H9 (cell line): ENCODE measurements around the gene NDUFB2. TPM values are rescaled to one million over a fixed set of nuclear protein-coding genes. Genes with fewer than 3 reads are reported as not detected.

Experiments
- DNase-seq: peaks from one replicate; pipeline ENCODE4 v3.0.0-alpha.2; 2017
- H2AFZ ChIP-seq: one replicate; pipeline ENCODE4 v1.6.1; 2013; ENCODE audit warnings: mild to moderate bottlenecking, low read length, control low read depth, moderate library complexity
- H2AK5ac ChIP-seq: 2 replicates; pipeline ENCODE4 v1.6.1; 2013; ENCODE audit warnings: low read length, control low read depth, mixed read lengths; ENCODE audit not compliant: insufficient read length
- H2BK120ac ChIP-seq: one replicate; pipeline ENCODE4 v1.6.1; 2013; ENCODE audit warnings: low read depth, mild to moderate bottlenecking, low read length, control low read depth, inconsistent platforms; ENCODE audit not compliant: poor library complexity, severe bottlenecking
- H2BK12ac ChIP-seq: 2 replicates; pipeline ENCODE4 v1.6.1; 2013; ENCODE audit warnings: low read length, control low read depth, mixed read lengths, low read depth; ENCODE audit not compliant: insufficient read length
- H2BK15ac ChIP-seq: 2 replicates; pipeline ENCODE4 v1.6.1; 2013; ENCODE audit warnings: low read depth, low read length, control low read depth
- H2BK20ac ChIP-seq: one replicate; pipeline ENCODE4 v1.6.1; 2013; ENCODE audit warnings: low read depth, mild to moderate bottlenecking, low read length, control low read depth, inconsistent platforms; ENCODE audit not compliant: poor library complexity, severe bottlenecking
- H2BK5ac ChIP-seq: 2 replicates; pipeline ENCODE4 v1.6.1; 2013; ENCODE audit warnings: low read length, control low read depth, mixed read lengths; ENCODE audit not compliant: insufficient read length
- H3K14ac ChIP-seq: 2 replicates; pipeline ENCODE4 v1.6.1; 2013; ENCODE audit warnings: low read length, control low read depth; ENCODE audit not compliant: insufficient read depth
- H3K18ac ChIP-seq: 2 replicates; pipeline ENCODE4 v1.6.1; 2013; ENCODE audit warnings: low read depth, mild to moderate bottlenecking, mixed read lengths, low read length, control low read depth; ENCODE audit not compliant: insufficient read length
- H3K23ac ChIP-seq: 2 replicates; pipeline ENCODE4 v1.6.1; 2013; ENCODE audit warnings: low read length, control low read depth, mixed read lengths, low read depth; ENCODE audit not compliant: insufficient read length
- H3K23me2 ChIP-seq: 2 replicates; pipeline ENCODE4 v1.6.1; 2013; ENCODE audit warnings: low read depth, mild to moderate bottlenecking, mixed read lengths, low read length, control low read depth; ENCODE audit not compliant: insufficient read length, poor library complexity, severe bottlenecking
- H3K27ac ChIP-seq: 2 replicates; pipeline ENCODE4 v1.5.1; 2013; ENCODE audit warnings: low read length, control low read depth, mixed read lengths, low read depth; ENCODE audit not compliant: insufficient read length
- H3K27me3 ChIP-seq: 2 replicates; pipeline ENCODE4 v1.6.1; 2013; ENCODE audit warnings: low read length, control low read depth, inconsistent platforms; ENCODE audit not compliant: insufficient read depth
- H3K4ac ChIP-seq: 2 replicates; pipeline ENCODE4 v1.6.1; 2013; ENCODE audit warnings: low read depth, mild to moderate bottlenecking, control low read depth, inconsistent platforms, low read length, moderate library complexity
- H3K4me1 ChIP-seq: 2 replicates; pipeline ENCODE4 v1.6.1; 2013; ENCODE audit warnings: low read length, control low read depth, inconsistent platforms; ENCODE audit not compliant: insufficient read depth
- H3K4me2 ChIP-seq: 2 replicates; pipeline ENCODE4 v1.6.1; 2013; ENCODE audit warnings: low read length, control low read depth, mixed read lengths; ENCODE audit not compliant: insufficient read length, insufficient read depth
- H3K56ac ChIP-seq: 2 replicates; pipeline ENCODE4 v1.6.1; 2013; ENCODE audit warnings: low read depth, mild to moderate bottlenecking, mixed read lengths, low read length, control low read depth; ENCODE audit not compliant: insufficient read length
- H3K79me1 ChIP-seq: 2 replicates; pipeline ENCODE4 v1.6.1; 2013; ENCODE audit warnings: low read depth, mild to moderate bottlenecking, moderate library complexity, low read length, control low read depth, inconsistent platforms; ENCODE audit not compliant: insufficient read depth, poor library complexity, severe bottlenecking
- H3K79me2 ChIP-seq: 2 replicates; pipeline ENCODE4 v1.6.1; 2013; ENCODE audit warnings: low read length, control low read depth, inconsistent platforms; ENCODE audit not compliant: insufficient read depth
- H3K9ac ChIP-seq: 2 replicates; pipeline ENCODE4 v1.6.1; 2013; ENCODE audit warnings: low read length, control low read depth, mixed read lengths; ENCODE audit not compliant: insufficient read length; ENCODE audit errors: extremely low read depth
- H3K9me3 ChIP-seq: one replicate; pipeline ENCODE4 v1.6.1; 2013; ENCODE audit warnings: low read depth, low read length, inconsistent platforms; ENCODE audit not compliant: control insufficient read depth
- H3T11ph ChIP-seq: one replicate; pipeline ENCODE4 v1.6.1; 2013; ENCODE audit warnings: mild to moderate bottlenecking, low read length, control low read depth, inconsistent platforms
- H4K20me1 ChIP-seq: one replicate; pipeline ENCODE4 v1.6.1; 2013; ENCODE audit not compliant: control insufficient read depth, insufficient read length, insufficient read depth
- H4K5ac ChIP-seq: 2 replicates; pipeline ENCODE4 v1.6.1; 2013; ENCODE audit warnings: low read depth, mild to moderate bottlenecking, mixed read lengths, low read length, control low read depth; ENCODE audit not compliant: insufficient read length
- H4K8ac ChIP-seq: replicated peaks from 2 replicates; pipeline ENCODE4 v1.6.1; 2013; ENCODE audit warnings: low read length, control low read depth, mixed read lengths, low read depth; ENCODE audit not compliant: insufficient read length
- H4K91ac ChIP-seq: 2 replicates; pipeline ENCODE4 v1.6.1; 2013; ENCODE audit warnings: low read depth, mild to moderate bottlenecking, moderate library complexity, mixed read lengths, low read length, control low read depth; ENCODE audit not compliant: insufficient read length
- H3K27ac Mint-ChIP-seq, 3 experiments: 2 replicates in 2 of 3; 3 replicates in 1 of 3; pipeline ENCODE4 v1.8.0; 2020 to 2021; ENCODE audit warnings: mixed read lengths in 3 of 3, mild to moderate bottlenecking in 1 of 3, moderate library complexity in 1 of 3
- H3K27me3 Mint-ChIP-seq: 2 replicates; pipeline ENCODE4 v1.8.0; 2021; ENCODE audit warnings: low read depth, mild to moderate bottlenecking, moderate library complexity, mixed read lengths
- H3K36me3 Mint-ChIP-seq, 3 experiments: 2 replicates in 2 of 3; 3 replicates in 1 of 3; pipeline ENCODE4 v1.8.0; 2020 to 2021; ENCODE audit warnings: low read depth in 3 of 3, mixed read lengths in 3 of 3; ENCODE audit not compliant: insufficient read depth in 1 of 3
- H3K4me1 Mint-ChIP-seq, 2 experiments: 2 replicates each; pipeline ENCODE4 v1.8.0; 2020; ENCODE audit warnings: mixed read lengths in 2 of 2
- H3K4me3 Mint-ChIP-seq, 2 experiments: 2 replicates in 1 of 2; 3 replicates in 1 of 2; pipeline ENCODE4 v1.8.0; 2020 to 2021; ENCODE audit warnings: mild to moderate bottlenecking in 2 of 2, mixed read lengths in 2 of 2, moderate library complexity in 1 of 2
- H3K9me3 Mint-ChIP-seq, 2 experiments: 2 replicates in 1 of 2; 3 replicates in 1 of 2; pipeline ENCODE4 v1.8.0; 2020; ENCODE audit warnings: mild to moderate bottlenecking in 2 of 2, mixed read lengths in 2 of 2, moderate library complexity in 1 of 2
- WGBS: extraction: QIAGEN DNeasy Blood & Tissue Kit; methylation state at CpG from one replicate; pipeline ENCODE4 v1.1.7; 2013; ENCODE audit warnings: missing lambda C conversion rate, low lambda C conversion rate, mixed read lengths; ENCODE audit not compliant: insufficient read length; ENCODE audit errors: extremely low coverage; 5-methylcytosine and 5-hydroxymethylcytosine counted together
- total RNA-seq: library from RNA; stranded (reverse); gene quantifications from 2 replicates; pipeline ENCODE4 v1.2.1, GENCODE V29; 2021
- TF ChIP-seq, protein P1 (sequence below): fragments of 200-600 bp; sonication (generic); conservative IDR thresholded peaks from 3 replicates; pipeline ENCODE4 v1.8.0; 2021; ENCODE audit warnings: antibody characterized with exemption, mild to moderate bottlenecking

Gene NDUFB2
- total RNA-seq, 1 experiment from 2014 or later, result 177 TPM

DNA sequence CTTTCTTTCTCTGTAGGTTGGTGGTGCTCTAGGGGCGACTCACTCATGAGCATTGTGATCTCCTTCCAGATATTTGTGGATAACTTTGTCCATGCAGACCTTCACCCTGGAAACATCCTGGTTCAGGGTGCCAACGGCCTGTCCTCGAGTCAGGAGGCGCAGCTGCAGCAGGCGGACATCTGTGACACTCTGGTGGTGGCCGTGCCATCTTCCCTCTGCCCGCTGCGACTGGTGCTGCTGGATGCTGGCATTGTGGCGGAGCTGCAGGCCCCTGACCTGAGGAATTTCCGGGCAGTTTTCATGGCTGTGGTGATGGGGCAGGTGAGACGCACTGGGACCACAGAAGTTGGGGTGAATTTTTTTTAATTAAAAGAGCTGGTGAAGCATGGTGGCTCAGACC lies 9.6 kb upstream of the NDUFB2 start:
- no peak overlapping the region for H3K23ac ChIP-seq
- Mint-ChIP-seq H3K9me3 (no peaks in the 10 kb centered on the region), H3K4me1 (peaks cover 0 to 7% of the 10 kb centered on the region in 2 experiments; a peak in 2 of 4 replicates), H3K27me3 (no peaks in the 10 kb centered on the region; the same call in 1 of the 2 replicates), H3K27ac (peak overlapping the region in 1 of 3 experiments; percentile 39; a peak in 1 of 7 replicates), H3K36me3 (peaks cover 0 to 14% (median 3%) of the 10 kb centered on the region in 3 experiments; a peak in 4 of 7 replicates), H3K4me3 (no peak overlapping the region)
- H3K9ac ChIP-seq, result no peak overlapping the region
- H2BK12ac ChIP-seq, result no peak overlapping the region
- no peak overlapping the region for H4K91ac ChIP-seq
- H3K14ac ChIP-seq, result no peak overlapping the region
- H3T11ph ChIP-seq, result no peak overlapping the region
- H3K79me1 ChIP-seq, result no peaks in the 10 kb centered on the region
- no peak overlapping the region for H3K27ac ChIP-seq
- H3K4me1 ChIP-seq, result no peaks in the 10 kb centered on the region
- TF ChIP-seq, protein P1, sequence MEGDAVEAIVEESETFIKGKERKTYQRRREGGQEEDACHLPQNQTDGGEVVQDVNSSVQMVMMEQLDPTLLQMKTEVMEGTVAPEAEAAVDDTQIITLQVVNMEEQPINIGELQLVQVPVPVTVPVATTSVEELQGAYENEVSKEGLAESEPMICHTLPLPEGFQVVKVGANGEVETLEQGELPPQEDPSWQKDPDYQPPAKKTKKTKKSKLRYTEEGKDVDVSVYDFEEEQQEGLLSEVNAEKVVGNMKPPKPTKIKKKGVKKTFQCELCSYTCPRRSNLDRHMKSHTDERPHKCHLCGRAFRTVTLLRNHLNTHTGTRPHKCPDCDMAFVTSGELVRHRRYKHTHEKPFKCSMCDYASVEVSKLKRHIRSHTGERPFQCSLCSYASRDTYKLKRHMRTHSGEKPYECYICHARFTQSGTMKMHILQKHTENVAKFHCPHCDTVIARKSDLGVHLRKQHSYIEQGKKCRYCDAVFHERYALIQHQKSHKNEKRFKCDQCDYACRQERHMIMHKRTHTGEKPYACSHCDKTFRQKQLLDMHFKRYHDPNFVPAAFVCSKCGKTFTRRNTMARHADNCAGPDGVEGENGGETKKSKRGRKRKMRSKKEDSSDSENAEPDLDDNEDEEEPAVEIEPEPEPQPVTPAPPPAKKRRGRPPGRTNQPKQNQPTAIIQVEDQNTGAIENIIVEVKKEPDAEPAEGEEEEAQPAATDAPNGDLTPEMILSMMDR, result no peak
- H2AK5ac ChIP-seq, result no peak overlapping the region
- H4K8ac ChIP-seq, result no peak overlapping the region
- H3K9me3 ChIP-seq, result no peaks in the 10 kb centered on the region
- no peak overlapping the region for H2BK120ac ChIP-seq
- H3K27me3 ChIP-seq, result no peaks in the 10 kb centered on the region
- H2BK20ac ChIP-seq, result no peak overlapping the region
- no peaks in the 10 kb centered on the region for H3K79me2 ChIP-seq
- H4K5ac ChIP-seq, result no peak overlapping the region
- H2BK5ac ChIP-seq, result no peak overlapping the region
- no peak overlapping the region for H3K56ac ChIP-seq
- DNase-seq, result no peak
- no peaks in the 10 kb centered on the region for H4K20me1 ChIP-seq
- no CpG with 5 or more reads among the region's 11 CpGs for WGBS
- H2AFZ ChIP-seq, result no peak overlapping the region
- H3K18ac ChIP-seq, result no peak overlapping the region
- no peak overlapping the region for H3K4me2 ChIP-seq
- no peak overlapping the region for H3K4ac ChIP-seq
- H3K23me2 ChIP-seq, result no peaks in the 10 kb centered on the region
- H2BK15ac ChIP-seq, result no peak overlapping the region
